ENCODE data around the gene KRTAP19-6. TPM values are rescaled to one million over a fixed set of nuclear protein-coding genes. Genes with fewer than 3 reads are reported as not detected.

KRTAP19-6 gene
- total and polyA plus RNA-seq, 2 donors (not counting 1 experiment from before 2014, with no cell fraction given), result not detected

- Histone ChIP-seq H3K4me1 (ENCODE audit: control insufficient read depth in 2 of 2, insufficient read depth in 2 of 2, low read length in 2 of 2) (no peaks in the 10 kb centered on the region), H3K4me2 (replicated peaks; ENCODE audit: low read depth, low read length, poor library complexity, severe bottlenecking) (no peak within 1 kb of the TSS), H4K20me1 (ENCODE audit: control insufficient read depth, insufficient read depth, low read length, poor library complexity, severe bottlenecking) (no peaks in the 10 kb centered on the region), H3K27me3 (replicated peaks in 1 of 4; ENCODE audit: control extremely low read depth in 1 of 4, control insufficient read depth in 3 of 4, insufficient read depth in 4 of 4, low read length in 3 of 4) (no peaks in the 10 kb centered on the region), H3K9ac (ENCODE audit: low read length) (no peak within 1 kb of the TSS), H3K9me3 (ENCODE audit: control extremely low read depth in 1 of 3, control insufficient read depth in 2 of 3, insufficient read depth in 1 of 3, low read length in 2 of 3) (peaks cover 0 to 2% (median 0%) of the 10 kb centered on the region in 3 donors), H3K27ac (ENCODE audit: low read length in 2 of 2) (no peak within 1 kb of the TSS), H3K79me2 (ENCODE audit: control insufficient read depth, insufficient read depth, low read length) (no peaks in the 10 kb centered on the region), H2AFZ (ENCODE audit: insufficient read depth, low read depth, low read length, poor library complexity, severe bottlenecking) (no peak within 1 kb of the TSS), H3K36me3 (replicated peaks in 1 of 2; ENCODE audit: control extremely low read depth in 1 of 2, control insufficient read depth in 1 of 2, extremely low read depth in 1 of 2, insufficient read depth in 2 of 2, low read length in 1 of 2) (no peaks in the 10 kb centered on the region), H3K4me3 (ENCODE audit: control extremely low read depth in 1 of 5, extremely low read depth in 1 of 5, insufficient read depth in 1 of 5, low read depth in 2 of 5, low read length in 4 of 5) (no peak within 1 kb of the TSS)
- 100% methylated on average over 1 of the region's 6 CpGs for WGBS (ENCODE audit: insufficient coverage)
- H3K27ac Mint-ChIP-seq, result no peak within 1 kb of the TSS
- ATAC-seq (ENCODE audit: low read depth) (no peak), DNase-seq (no peak)
- H3K9me3 Mint-ChIP-seq (ENCODE audit: insufficient read depth), result no peaks in the 10 kb centered on the region
- H3K27me3 Mint-ChIP-seq, result no peaks in the 10 kb centered on the region
- intact Hi-C loops (cut with micrococcal nuclease), result no loop called here
- ChIA-PET CTCF (no interaction called here), POLR2A (no interaction called here)
- no peak within 1 kb of the TSS for H3K4me3 Mint-ChIP-seq
- TF ChIP-seq, protein P1, sequence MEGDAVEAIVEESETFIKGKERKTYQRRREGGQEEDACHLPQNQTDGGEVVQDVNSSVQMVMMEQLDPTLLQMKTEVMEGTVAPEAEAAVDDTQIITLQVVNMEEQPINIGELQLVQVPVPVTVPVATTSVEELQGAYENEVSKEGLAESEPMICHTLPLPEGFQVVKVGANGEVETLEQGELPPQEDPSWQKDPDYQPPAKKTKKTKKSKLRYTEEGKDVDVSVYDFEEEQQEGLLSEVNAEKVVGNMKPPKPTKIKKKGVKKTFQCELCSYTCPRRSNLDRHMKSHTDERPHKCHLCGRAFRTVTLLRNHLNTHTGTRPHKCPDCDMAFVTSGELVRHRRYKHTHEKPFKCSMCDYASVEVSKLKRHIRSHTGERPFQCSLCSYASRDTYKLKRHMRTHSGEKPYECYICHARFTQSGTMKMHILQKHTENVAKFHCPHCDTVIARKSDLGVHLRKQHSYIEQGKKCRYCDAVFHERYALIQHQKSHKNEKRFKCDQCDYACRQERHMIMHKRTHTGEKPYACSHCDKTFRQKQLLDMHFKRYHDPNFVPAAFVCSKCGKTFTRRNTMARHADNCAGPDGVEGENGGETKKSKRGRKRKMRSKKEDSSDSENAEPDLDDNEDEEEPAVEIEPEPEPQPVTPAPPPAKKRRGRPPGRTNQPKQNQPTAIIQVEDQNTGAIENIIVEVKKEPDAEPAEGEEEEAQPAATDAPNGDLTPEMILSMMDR (IDR thresholded peaks at IDR 0.05), result no peak
- no peak for TF ChIP-seq EZH2 (IDR thresholded peaks at IDR 0.05; ENCODE audit: borderline replicate concordance, insufficient read depth, low read depth, low read length, poor library complexity, severe bottlenecking)
- H3K4me1 Mint-ChIP-seq, result no peaks in the 10 kb centered on the region
Measured at GRCh38 chr21:30502041-30502440, 39.6 kb downstream of the KRTAP19-6 start, which contains the start of gene KRTAP19-5. Gene KRTAP19-5 (minus strand): TSS chr21:30502141. CDS start chr21:30502090, 51 bp downstream.

- Mint-ChIP-seq H3K4me3 (no peak within 1 kb of the TSS), H3K4me1 (no peaks in the 10 kb centered on the region), H3K27ac (no peak within 1 kb of the TSS), H3K27me3 (no peaks in the 10 kb centered on the region), H3K9me3 (ENCODE audit: insufficient read depth) (no peaks in the 10 kb centered on the region)
- no peaks in the 10 kb centered on the region for H3K79me2 ChIP-seq (ENCODE audit: control insufficient read depth, insufficient read depth, low read length)
- ChIA-PET POLR2A (no interaction called here), CTCF (no interaction called here)
- no peaks in the 10 kb centered on the region for H4K20me1 ChIP-seq (ENCODE audit: control insufficient read depth, insufficient read depth, low read length, poor library complexity, severe bottlenecking)
- ATAC-seq (ENCODE audit: low read depth) (no peak), DNase-seq (no peak)
- no peak within 1 kb of the TSS for H3K27ac ChIP-seq (ENCODE audit: low read length in 2 of 2)
- H3K4me2 ChIP-seq (replicated peaks; ENCODE audit: low read depth, low read length, poor library complexity, severe bottlenecking), result no peak within 1 kb of the TSS
- H3K9me3 ChIP-seq (ENCODE audit: control extremely low read depth in 1 of 3, control insufficient read depth in 2 of 3, insufficient read depth in 1 of 3, low read length in 2 of 3), result peaks cover 0 to 9% (median 0%) of the 10 kb centered on the region in 3 donors
- H3K4me3 ChIP-seq (ENCODE audit: control extremely low read depth in 1 of 5, extremely low read depth in 1 of 5, insufficient read depth in 1 of 5, low read depth in 2 of 5, low read length in 4 of 5), result no peak within 1 kb of the TSS
- no peak within 1 kb of the TSS for H3K9ac ChIP-seq (ENCODE audit: low read length)
- H3K36me3 ChIP-seq (replicated peaks in 1 of 2; ENCODE audit: control extremely low read depth in 1 of 2, control insufficient read depth in 1 of 2, extremely low read depth in 1 of 2, insufficient read depth in 2 of 2, low read length in 1 of 2), result no peaks in the 10 kb centered on the region
- intact Hi-C loops (cut with micrococcal nuclease), result no loop called here
- TF ChIP-seq, protein P1 (IDR thresholded peaks at IDR 0.05), result no peak
- TF ChIP-seq EZH2 (IDR thresholded peaks at IDR 0.05; ENCODE audit: borderline replicate concordance, insufficient read depth, low read depth, low read length, poor library complexity, severe bottlenecking), result no peak
- H3K4me1 ChIP-seq (ENCODE audit: control insufficient read depth in 2 of 2, insufficient read depth in 2 of 2, low read length in 2 of 2), result no peaks in the 10 kb centered on the region
- H3K27me3 ChIP-seq (replicated peaks in 1 of 4; ENCODE audit: control extremely low read depth in 1 of 4, control insufficient read depth in 3 of 4, insufficient read depth in 4 of 4, low read length in 3 of 4), result no peaks in the 10 kb centered on the region
- H2AFZ ChIP-seq (ENCODE audit: insufficient read depth, low read depth, low read length, poor library complexity, severe bottlenecking), result no peak within 1 kb of the TSS
- no CpG with 5 or more reads among the region's 4 CpGs for WGBS (ENCODE audit: insufficient coverage)
Measured at GRCh38 chr21:30497065-30497464, 44.6 kb downstream of the KRTAP19-6 start, which contains the start of gene KRTAP19-4. Gene KRTAP19-4 (minus strand): TSS chr21:30497165. CDS start chr21:30497110, 55 bp downstream.

All from B cell (primary cell).